NCI-H1694 (cell line): Measurements from ENCODE around the gene SLC10A7.

ENCODE experiments used
- DNase-seq: peaks from one replicate; lab custom pipeline; 2025; lab: John Stamatoyannopoulos, UW

SLC10A7 gene

GRCh38 chr4:146256328-146256727 is 265.4 kb downstream of the SLC10A7 start:
- no peak for DNase-seq

DNA sequence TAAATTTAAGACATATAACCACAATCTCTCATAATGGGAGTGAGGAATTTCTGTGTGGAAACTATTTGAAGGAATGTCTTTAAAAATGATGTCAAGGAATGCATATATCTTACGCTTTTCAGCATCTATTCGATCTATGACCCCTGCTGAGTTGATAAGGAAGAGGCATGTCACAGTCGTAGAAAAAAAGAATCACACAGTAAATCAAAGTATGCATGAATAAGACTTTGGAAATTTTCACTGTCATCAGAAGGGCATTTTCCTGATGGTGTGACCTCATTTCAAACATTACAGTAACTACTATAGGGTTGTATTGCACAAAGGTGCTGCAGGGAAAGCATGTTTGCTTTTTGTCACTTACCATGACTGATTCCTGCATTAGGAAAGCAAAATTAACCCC is 265.9 kb downstream of the SLC10A7 start:
- DNase-seq, result no peak

- DNase-seq, result no peak
These were observed 266.3 kb downstream of the SLC10A7 start for GRCh38 chr4:146255463-146255862.

DNA sequence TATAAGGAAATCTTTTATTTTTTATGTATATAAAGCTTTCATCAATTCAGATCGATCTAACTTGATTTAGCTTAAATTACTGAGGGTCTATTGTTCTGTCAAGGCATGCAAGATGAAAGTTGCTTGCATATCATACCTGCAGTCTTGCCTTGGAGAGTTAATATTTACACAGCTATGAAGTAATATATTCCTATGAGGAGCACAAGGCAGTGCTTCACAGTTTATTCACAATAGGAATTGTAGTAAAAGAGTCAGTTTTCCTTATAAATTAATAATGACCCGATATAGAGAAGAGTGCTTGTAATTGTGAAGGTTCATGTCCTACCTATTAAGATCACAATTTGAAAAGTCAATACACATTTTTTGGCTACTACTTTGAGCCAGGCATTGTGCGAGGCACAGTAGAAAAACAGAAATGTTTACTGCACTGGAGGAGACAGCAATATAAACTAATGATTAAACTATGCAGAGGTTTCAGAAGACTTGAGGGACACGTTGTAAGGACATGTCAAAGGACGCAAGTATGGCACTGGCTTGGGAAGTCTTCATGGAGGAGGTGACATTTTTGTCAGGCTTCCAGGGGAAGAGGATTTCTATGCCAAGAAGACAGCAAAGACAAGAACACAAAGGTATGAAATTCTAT is 268.6 kb downstream of the SLC10A7 start:
- DNase-seq, result no peak

DNA sequence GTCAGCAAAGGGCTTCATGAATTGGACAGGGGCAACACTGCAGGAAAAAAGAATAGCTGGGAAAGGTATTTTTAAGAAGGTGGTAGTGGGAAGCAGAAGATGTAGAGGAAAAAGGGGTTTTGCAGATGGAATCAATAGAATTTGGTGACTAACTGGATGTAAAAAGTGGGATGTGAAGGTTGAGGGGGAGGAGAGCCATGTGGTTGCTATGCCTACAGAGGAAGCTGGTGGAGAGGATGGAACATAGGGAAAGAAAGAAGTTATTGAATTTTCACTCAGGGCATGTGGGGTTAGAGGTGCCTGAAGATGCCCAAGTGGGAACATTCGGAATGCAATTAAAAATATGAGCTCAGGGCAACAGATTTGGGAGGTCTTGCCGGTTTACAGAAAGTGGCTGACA is 274.4 kb downstream of the SLC10A7 start:
- no peak for DNase-seq

- no peak for DNase-seq
These were observed 275.4 kb downstream of the SLC10A7 start for GRCh38 chr4:146246381-146246780.

DNA sequence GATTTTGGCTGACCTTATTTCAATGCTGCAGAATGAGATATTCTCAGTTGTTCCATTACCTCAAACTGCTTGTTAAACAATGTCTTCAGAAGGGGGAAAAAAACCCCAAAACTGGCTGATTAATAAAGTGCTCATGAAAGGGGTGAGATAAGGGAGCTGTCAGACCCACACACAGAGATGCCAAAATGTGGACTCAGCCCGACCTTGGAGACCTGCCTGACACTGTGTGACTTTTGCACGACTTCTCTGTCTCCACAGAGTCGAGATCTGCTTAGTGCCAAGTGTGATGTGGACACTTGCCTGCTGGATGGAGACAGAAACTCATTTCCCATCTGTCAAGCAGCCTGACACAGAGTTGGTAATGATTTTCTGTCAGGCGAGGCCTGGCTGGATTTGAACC is 275.9 kb downstream of the SLC10A7 start:
- DNase-seq, result no peak

DNA sequence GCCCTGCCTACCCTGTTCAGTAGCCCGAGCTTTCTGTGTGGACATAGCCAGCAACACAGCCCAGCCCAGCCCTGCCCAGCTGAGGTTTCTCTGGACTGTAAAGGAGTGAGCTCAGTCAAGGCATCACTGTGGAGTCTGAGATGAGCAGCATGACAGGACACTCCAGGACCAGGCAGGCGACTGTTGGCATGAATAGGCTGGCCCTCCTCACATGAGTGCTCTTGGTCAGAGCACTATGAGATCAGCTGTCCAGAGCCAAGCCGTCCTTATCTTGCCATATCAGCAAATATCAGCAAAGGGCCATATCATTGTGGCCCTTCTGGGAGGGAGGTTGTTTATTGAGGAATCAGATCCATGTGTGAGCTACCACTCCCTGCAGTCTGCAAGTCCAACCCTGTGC is 276.5 kb downstream of the SLC10A7 start:
- DNase-seq, result no peak

- DNase-seq, result no peak
These were observed 277.2 kb downstream of the SLC10A7 start for GRCh38 chr4:146244496-146244895.

DNA sequence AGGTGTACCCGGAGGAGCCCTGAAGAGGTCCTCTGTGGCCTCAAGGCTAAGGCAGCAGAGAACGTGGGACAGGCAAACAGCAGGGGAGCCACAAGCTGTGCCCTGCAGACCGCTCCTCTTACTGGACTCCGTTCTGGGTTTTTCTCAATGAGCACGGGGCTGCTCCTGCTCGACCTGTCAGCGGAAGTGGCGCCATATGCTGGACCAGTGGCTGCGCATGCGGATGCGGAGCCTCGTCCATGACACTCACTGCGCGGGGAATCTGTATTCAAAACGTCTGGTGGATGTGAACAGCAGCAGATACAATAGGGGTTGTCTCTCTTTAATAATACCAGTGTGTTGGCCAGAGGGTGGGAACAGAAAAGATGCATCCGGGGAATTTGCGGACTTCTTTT is 277.9 kb downstream of the SLC10A7 start:
- no peak for DNase-seq

- DNase-seq, result no peak
These were observed 278.4 kb downstream of the SLC10A7 start for GRCh38 chr4:146243141-146243882.

GRCh38 chr4:146238107-146238506 is 283.6 kb downstream of the SLC10A7 start:
- DNase-seq, result no peak

DNA sequence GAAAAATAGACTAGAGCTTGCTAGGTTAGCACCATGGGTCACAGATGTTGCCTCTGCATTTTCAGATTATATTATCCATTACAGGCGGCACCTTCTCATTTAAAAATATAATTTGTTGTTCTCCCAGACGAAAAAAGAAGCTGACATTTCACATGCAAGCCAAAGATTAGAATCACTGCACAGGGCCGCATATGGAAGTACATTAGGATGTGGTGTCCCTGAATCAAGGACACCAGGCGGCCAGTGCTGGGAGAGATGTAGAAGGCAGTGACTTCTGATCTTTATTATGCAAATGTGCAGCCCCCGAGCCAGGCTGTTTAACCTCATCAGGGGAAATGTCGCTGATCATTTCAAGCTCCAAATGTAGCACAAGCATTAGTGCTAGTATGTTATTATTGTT is 284.6 kb downstream of the SLC10A7 start:
- no peak for DNase-seq

DNA sequence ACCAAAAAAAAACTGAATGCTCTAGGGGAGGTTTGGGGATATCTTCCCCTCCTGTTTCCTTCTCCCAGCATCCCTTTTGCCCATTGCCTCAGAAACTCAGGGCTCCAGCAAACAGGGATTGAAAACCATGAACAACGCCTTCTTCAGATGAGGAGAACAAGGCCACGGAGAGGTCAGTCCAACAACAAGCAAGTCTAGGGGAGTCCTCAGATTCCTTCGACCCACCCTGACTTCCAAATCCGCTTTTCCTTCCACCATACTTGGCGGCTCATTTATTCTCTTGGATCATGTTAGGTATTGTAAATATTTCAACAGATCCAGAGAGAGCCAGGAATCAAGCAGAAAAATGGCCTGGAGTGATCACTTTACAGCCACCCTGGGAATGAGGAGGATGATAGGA is 285.5 kb downstream of the SLC10A7 start:
- no peak for DNase-seq

DNA sequence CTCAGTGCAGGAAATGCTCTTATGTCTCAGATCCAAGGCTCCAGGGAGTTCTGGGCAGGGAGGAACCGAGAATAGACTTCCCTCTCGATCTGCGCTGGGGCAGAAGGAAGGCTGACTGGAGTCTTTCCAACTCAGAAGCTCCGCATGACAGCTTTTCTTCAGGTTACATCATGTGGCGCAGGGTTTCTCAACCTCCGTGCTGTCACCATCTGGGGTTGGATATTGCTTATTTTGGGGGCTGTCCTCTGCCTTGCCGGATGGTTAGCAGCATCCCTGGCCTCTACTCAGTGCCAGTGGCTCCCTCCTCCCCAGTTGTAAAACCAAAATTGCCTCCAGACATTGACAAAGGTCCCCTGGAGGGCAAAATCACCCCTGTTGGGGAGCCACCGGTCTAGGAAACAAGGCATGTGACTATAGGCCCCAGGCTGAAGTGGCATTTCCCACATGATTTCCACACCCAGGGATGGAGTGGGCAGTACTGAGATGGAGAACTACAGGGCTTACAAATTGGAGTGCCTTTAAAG is 286.0 kb downstream of the SLC10A7 start:
- no peak for DNase-seq

DNA sequence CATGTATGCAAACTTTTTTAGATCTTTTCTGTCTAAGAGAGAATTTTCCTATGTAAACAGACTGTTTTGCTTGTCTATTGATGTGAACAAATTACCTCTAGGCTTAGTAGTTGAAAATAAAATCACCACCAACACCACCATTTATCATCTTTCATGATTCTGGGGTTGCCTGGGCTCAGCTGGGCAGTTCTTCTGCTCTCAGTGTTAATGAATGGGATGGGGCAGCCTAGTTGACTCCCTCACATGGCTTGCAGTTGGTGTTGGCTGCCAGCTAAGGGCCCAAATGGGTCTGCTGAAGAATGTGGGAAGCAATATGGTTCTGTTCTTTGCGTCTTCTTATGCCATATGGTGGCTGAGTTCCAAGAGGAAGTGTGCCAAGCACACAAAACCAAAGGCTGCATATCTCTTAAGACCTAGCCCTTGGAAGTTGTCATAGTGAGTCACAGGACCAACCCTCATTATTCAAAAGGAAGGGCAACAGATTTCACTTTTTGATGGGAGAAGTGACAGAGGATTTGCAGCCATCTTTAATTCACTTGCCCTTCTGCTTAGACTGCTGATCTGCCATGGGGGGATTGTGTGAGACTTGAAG is 289.5 kb downstream of the SLC10A7 start:
- no peak for DNase-seq

- no peak for DNase-seq
These were observed 292.3 kb downstream of the SLC10A7 start for GRCh38 chr4:146229406-146229805.

- no peak for DNase-seq
These were observed 297.3 kb downstream of the SLC10A7 start for GRCh38 chr4:146224326-146224966.

GRCh38 chr4:146222313-146222712 is 299.4 kb downstream of the SLC10A7 start:
- DNase-seq, result no peak

- no peak for DNase-seq
These were observed 307.5 kb downstream of the SLC10A7 start, which contains the start of gene REELD1 for GRCh38 chr4:146214238-146214637. TSS of gene REELD1 (plus strand) at chr4:146214538. CDS start at chr4:146216953, 2,415 bp downstream.

- DNase-seq, result no peak
These were observed 309.0 kb downstream of the SLC10A7 start for GRCh38 chr4:146212781-146213180.

DNA sequence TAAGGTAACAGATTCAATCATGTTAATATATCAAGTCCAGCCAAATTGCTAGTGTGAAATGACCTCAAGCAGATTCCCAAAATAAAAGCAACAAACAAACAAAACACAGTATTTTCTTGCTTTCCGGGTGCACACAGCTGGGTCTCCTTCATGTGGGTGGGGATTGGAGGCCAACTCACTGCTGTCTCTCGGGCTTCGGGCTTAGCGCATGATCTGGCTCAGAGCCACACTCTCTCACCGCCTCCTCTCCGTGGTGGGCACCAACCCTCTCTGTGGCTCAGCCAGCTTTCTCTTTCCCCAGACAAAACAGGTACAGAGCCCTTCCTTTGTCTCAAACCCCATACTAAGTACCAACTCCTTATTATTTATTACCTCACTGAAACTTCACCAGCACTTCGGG is 310.3 kb downstream of the SLC10A7 start:
- no peak for DNase-seq

- DNase-seq, result no peak
These were observed 310.9 kb downstream of the SLC10A7 start for GRCh38 chr4:146210890-146211289.
